Medulla oblongata (tissue), 1 donor: ENCODE data around the gene WDR48.
A peak's percentile ranks its signal among the peaks of the same experiment; 100 is the strongest.

ENCODE experiments used
- DNase-seq: peaks from one replicate; pipeline ENCODE4 v3.0.0-alpha.2; 2015; ENCODE audit errors: extremely low spot score

WDR48 gene

DNA sequence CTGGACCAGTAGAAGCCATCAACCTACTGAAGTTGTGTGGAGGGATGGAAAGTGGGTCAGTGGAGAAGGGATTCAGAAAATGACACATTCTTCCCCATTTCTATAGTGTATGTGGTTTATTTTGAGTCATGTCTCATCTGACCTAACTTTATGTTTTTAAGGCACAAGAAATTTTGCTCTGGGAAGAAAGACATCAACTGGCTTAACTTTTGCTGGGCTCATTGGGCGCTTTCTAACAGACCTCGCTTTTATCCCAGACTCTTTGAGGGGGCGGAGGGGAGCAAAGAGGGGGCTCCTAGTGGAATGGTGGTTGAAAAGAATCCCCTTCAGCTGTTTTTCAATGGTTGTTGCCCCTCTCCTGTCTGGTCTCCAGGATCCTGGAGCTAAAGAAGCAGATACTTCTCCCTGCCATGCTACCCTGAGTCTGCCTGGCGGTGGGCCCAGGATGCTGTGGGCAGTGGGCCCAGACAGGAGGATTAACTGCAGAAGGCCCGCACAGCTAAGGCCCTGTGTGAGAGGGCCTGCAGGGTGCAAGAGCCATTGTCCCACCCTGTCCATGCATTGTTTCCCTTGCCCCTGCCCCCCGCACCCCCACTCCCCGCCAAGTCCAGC lies 87.1 kb downstream of the WDR48 start:
- peak; percentile 77 for DNase-seq

DNA sequence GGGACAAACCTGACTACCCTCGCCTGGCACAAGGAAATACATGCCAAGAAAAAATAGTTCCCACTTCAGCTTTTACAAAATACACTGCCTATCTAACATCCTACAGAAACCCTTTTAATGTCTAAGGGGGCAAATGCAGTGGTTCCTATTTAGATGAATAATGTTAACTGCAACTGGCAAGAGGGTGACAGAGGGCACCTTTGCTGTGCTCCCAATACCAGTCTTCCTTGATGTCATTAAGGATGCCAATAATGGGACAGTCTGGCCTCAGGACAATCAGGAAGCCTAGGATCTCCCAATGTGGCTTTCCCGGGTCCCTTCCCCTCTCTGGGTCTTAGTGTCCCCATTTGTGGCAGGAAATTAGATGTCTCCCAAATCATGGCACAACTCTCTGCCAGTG lies 87.6 kb downstream of the WDR48 start:
- no peak for DNase-seq

DNA sequence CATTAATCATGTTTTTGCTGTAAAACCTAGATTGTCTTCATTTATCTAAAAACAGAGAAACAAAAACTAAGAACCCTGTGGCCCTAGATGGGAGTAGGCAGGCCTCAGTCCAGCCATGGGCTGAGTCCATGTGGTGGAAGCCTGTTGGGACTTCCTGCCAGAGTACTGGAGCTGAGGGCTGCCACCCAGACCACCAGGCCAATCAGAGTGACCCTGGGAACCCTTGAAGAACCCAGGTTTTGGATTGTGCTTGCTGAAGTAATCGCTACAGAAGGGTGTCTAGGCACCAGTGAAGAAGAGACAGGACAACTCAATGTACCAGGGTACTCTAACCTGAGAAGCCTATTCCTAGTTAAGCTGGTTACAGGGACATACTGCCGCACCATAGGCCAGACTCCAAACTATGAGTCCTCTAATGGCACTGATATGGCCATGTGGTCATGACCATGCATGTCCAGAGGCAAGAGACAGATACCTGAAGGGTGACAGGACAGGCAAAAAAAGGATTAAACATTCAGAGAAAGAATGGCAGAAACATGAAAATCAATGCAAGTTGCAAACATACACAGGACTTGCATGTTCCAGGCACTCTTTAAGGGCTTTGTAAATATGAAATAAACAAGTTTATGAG lies 88.6 kb downstream of the WDR48 start:
- no peak for DNase-seq

DNA sequence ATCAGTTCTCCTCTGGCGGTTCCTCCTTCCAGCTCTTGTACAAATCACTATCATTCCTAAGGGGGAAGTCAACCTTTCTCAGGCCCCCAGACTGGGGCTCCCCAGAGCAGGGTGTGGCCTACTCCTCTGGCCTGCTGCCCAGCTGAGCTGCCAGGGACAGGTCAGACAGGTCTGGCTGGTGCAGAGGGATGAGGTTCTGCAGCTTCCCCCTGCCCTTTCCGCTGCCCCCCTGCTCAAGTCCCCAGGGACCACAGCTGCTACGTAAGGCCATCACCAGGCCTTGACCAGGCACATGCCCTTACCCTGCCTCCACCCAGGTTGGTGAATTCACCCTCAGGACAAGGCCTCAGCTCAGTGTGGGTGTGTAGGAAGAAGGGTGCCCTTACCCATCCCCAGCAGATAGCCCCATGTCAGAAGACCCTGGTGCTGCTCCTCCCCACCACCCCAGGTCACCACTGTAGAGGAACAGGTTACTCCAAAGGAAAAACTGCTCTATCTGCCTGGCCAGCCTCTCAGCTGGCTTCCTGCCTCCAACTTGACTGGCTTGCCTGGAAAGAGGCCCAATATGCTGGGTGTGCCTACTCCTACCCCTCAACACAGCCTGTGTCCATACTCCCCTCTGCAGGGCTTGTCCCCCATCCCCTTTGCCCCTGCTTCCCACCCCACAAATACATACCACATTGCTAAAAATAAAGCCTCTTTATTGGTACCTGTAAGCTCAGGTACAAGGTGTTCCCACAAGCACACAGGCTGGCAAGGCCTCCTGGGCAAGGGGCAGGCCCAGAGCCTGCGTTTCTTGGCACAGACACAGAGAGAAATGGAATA lies 89.6 kb downstream of the WDR48 start:
- no peak for DNase-seq

DNA sequence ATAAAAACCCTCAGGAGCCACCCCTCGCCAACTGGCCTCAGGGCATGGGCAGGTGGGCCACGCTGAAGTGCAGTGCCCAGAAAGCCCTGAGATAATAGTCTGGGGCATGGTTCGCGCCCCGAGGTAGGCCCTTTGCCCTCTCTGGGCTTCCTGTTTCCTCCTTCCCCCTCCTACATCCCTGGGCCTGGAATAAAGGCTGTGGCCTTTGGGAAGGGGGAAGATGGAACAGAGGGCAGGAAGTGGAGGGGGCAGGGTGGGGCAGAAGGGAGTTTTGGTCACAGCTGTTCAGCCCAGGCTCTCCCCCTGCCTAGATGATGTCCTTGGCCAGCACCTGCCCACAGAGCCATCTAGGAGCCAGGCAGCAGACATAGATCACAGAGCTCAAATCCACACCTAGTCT lies 90.3 kb downstream of the WDR48 start:
- no peak for DNase-seq

DNA sequence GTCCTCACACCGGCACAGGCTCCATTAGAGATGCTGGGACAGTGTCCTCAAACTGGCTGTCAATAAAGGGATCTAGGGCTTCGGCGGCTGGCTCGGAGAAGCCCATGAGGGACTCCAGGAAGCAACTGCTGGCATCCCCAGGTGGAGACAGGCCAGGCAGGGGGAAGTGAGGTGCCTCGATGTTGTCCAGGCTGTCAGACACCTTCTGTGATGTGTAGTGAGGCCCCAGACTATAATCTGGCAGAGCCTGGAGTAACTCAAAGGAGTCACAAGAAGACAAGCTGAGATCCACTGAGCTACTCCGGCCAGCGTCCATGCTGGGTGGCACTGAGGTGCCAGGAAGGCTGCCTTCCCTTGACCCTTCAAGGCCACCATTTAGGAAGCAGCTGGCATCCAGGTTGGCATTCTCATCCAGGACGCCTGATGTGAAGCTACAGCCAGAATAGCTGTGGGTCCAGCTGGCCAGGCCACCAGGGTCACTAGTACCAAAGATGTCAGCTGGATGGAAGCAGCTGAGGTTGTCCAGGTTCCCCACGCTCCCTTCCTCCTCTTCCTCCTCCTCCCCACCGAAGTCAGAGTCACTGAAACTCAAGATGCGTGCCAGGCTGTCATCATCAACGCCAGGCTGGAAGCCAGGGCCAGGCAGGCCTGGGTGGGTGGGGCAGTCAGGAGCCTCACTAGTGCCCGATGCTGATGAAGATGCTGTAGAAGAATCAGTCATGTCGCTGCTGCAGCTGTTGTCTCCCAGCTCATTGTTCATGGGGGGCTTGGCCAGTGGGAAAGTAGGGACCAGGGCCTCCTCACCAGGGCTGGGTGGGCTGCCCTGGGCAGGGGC lies 91.5 kb downstream of the WDR48 start:
- no peak for DNase-seq

DNA sequence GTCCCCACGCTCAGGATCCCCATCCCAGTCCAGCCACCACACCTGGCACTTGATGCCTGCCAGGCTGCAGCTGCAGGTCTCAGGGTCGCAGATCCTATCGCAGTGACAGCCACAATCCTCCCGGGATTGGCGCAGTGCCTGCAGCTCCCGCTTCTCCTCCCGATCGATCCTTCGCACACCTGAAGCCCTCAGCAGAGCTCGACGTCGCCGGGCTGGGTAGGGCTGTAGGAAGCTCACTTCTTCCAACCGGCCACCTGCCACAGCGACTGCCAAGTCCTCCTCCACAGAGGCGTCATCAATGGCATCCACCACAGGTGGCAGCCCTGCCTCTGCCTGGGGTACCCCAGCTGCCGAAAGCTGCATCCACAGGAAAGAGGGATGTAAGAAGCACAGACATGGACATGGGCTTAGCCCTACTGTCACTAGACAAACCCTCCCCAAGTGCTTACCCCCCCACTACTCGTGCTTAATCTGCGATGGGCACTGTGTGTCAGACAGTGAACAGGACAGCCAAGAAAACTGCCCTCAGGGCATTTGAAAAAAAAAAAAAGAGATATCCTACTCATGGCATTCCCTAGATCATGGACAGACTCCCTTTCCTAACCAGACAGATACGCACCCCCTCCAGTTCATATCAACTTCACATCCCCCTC lies 92.4 kb downstream of the WDR48 start:
- no peak for DNase-seq

DNA sequence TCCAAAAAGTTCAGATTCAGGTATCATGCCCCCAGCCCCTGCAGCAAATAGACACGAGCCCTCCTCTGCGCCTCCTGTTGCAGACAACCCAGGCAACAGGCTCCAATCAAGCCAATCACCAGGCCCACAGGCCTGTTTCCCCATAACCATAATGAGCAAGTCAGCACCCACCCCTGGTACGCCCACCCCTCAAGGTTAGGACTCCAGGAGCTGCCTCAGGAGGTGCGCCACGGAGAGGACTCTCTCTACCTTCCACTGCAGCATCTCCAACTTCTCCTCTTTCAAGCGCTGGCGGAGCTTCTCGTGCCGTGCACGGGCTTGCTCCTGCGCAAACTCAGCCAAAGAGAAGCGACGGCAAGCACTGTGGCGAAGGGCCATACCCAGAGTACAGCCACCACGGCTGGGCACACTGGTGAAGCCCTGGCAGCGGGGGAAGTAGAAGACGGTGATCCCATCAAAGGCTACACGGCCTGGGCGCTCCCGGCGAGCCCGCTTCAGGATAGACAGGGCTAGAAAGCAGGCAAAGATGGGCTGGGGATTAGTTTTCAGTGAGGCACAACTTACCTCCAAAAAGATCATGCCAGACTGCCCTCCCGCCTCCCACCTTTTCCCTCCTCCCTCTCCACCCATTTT lies 93.0 kb downstream of the WDR48 start:
- DNase-seq, result no peak

DNA sequence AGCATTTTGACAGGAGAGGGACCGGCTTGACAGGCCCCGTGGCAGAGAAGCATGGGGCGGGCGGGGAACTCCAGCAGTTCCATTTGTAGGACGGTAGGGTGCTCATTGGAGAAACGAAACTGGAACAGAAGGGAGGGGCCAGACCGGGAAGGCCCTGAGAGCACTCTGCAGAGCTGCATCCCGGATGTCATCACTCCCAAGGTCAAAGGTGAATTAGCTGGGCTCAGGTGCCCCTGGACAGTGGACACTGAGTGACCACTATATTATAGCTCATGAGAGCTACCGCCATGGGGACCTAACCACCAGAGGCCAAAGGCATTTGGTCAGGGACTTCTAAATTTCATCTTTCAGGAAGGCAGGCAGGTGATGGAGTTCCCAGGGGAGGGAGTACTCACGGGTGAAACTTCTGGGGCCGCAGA lies 94.3 kb downstream of the WDR48 start:
- DNase-seq, result peak; percentile 56
